ENCODE measurements around the gene SCAMP2. TPM values are rescaled to one million over a fixed set of nuclear protein-coding genes. Genes with fewer than 3 reads are reported as not detected.

Gene SCAMP2
- total and polyA plus RNA-seq, 8 donors, result 21.4 to 49.0 (median 33.8) TPM

DNA sequence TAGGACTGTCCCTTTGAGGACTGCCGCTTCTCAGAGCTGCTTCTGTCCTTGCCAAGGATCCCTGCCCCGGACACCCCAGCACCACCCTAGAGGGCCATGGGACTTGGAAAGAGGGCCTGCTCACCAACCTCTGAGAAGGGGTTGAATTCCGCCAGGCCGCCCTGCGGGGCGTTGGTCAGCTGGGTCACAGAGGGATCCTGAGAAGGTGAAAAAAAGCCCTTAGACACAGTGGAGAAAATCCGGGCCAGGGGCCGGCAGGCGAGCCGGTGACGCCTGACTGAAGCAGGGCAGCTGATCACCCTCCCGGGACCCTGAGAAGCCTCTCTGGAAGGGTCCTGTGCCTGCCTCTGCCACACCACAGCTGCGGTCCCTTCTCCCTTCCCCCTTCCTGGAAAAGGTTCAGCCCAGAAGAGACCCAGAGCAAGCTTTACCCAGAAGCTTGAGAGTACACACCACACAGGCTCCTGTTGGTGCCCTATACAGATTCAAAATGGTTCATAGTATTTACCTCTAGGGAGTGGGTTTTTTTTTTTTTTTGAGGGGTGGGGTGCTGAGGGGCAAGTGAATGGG, 18.6 kb downstream of the SCAMP2 start:
- intact Hi-C loops (cut with DNase I), result no loop called here
- DNase-seq, result no peak
- no peaks in the 10 kb centered on the region for H3K27me3 ChIP-seq
- no peak for FAIRE-seq
- ATAC-seq, result no peak
- peaks cover 6 to 17% (median 15%) of the 10 kb centered on the region in 3 donors for H3K4me1 ChIP-seq
- TF ChIP-seq, protein P1, sequence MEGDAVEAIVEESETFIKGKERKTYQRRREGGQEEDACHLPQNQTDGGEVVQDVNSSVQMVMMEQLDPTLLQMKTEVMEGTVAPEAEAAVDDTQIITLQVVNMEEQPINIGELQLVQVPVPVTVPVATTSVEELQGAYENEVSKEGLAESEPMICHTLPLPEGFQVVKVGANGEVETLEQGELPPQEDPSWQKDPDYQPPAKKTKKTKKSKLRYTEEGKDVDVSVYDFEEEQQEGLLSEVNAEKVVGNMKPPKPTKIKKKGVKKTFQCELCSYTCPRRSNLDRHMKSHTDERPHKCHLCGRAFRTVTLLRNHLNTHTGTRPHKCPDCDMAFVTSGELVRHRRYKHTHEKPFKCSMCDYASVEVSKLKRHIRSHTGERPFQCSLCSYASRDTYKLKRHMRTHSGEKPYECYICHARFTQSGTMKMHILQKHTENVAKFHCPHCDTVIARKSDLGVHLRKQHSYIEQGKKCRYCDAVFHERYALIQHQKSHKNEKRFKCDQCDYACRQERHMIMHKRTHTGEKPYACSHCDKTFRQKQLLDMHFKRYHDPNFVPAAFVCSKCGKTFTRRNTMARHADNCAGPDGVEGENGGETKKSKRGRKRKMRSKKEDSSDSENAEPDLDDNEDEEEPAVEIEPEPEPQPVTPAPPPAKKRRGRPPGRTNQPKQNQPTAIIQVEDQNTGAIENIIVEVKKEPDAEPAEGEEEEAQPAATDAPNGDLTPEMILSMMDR (IDR thresholded peaks at IDR 0.05), result no peak
- H3K27ac ChIP-seq, result no peak overlapping the region
- no peaks in the 10 kb centered on the region for H3K9me3 ChIP-seq
- H3K36me3 ChIP-seq, result peaks cover 0 to 44% (median 35%) of the 10 kb centered on the region in 3 donors
- WGBS, 2 donors, result 95 to 96% methylated on average over 13 of the region's 13 CpGs
- no peak overlapping the region for H3K4me3 ChIP-seq

DNA sequence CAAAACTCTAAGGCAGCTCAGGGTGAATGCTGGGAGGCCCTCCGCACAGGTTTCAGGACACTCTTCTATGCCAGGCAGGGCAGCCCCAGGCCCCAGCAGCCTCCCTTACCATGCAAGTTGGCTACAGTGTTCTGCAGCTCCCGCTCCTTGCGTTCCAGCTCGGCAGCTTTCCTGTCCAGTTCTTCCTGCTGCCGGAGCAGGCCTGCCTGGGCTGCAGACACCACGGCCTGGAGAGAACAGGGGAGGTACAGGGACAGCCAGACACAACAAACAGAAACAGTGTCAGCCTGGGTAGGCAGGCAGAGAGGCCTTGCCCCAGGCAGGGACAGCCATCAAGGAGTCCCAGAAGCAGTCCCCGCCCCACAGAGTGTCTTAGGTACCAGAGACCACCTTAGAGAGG, 21.2 kb downstream of the SCAMP2 start:
- TF ChIP-seq, protein P1 (IDR thresholded peaks at IDR 0.05), result no peak
- H3K4me3 ChIP-seq, result no peak overlapping the region
- H3K4me1 ChIP-seq, result peaks cover 1 to 4% (median 3%) of the 10 kb centered on the region in 3 donors
- peaks cover 0 to 58% (median 42%) of the 10 kb centered on the region in 3 donors for H3K36me3 ChIP-seq
- ATAC-seq, result no peak
- DNase-seq, result peak in 1 of 6 donors; percentile 4
- no peaks in the 10 kb centered on the region for H3K27me3 ChIP-seq
- intact Hi-C loops (cut with DNase I), result no loop called here
- no peak for FAIRE-seq
- H3K9me3 ChIP-seq, result no peaks in the 10 kb centered on the region
- H3K27ac ChIP-seq, result no peak overlapping the region
- WGBS, 2 donors, result 95% methylated on average over 7 of the region's 7 CpGs

DNA sequence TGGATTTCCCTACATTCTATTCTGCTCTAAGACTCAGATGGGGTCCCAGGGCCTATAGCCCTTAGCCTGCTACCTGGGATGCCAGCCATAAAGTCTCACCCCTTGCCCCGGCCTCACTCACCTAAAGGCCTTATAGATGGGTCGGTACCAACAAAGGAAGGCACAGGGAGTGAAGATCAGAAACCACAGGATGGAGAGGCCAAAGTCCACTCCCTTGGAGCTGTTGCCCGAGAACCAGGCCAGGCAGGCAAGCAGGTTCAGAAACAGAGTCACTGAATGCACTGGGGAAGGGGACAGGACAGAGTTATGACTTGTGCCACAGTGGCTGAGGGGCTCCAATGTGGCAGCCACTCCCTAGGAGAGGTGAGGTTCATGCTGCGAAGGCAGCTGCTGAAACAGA, 22.8 kb downstream of the SCAMP2 start:
- ATAC-seq, result no peak
- intact Hi-C loops (cut with DNase I), result no loop called here

DNA sequence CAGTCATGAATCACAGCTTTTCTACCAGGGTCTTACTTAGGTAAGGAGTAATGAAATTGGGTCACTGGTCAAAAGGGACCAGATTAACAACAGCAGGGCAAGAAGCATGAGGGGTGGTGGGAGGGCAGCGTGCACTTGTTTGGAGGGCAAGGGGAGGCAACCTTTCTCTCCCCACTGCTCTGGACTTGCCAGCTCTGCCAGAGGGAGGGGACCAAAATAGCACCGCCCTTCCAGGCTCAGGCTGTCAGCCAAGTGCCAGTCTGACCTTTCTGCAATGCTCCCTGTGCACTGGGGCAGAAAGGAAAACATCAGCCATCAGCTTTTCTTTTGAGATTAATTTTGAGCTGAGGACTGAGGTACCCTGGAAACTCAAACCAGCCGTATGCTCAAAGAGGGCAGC, 25.7 kb downstream of the SCAMP2 start:
- Histone ChIP-seq H3K36me3 (peaks cover 0 to 43% (median 32%) of the 10 kb centered on the region in 3 donors), H3K27ac (no peak overlapping the region), H3K27me3 (no peaks in the 10 kb centered on the region), H3K4me3 (no peak overlapping the region), H3K4me1 (no peaks in the 10 kb centered on the region), H3K9me3 (no peaks in the 10 kb centered on the region)
- no peak for FAIRE-seq
- TF ChIP-seq, protein P1 (IDR thresholded peaks at IDR 0.05), result no peak
- intact Hi-C loops (cut with DNase I), result no loop called here
- DNase-seq, result no peak
- 80 to 83% methylated on average over 3 of the region's 3 CpGs for WGBS, 2 donors
- ATAC-seq, result no peak

More for the DNA sequence above, 22.8 kb downstream of the SCAMP2 start:
- H3K4me3 ChIP-seq, result no peak overlapping the region
- no peaks in the 10 kb centered on the region for H3K27me3 ChIP-seq
- TF ChIP-seq, protein P1 (IDR thresholded peaks at IDR 0.05), result no peak
- no peaks in the 10 kb centered on the region for H3K4me1 ChIP-seq
- no peaks in the 10 kb centered on the region for H3K9me3 ChIP-seq
- no peak for FAIRE-seq
- WGBS, 2 donors, result 81 to 87% methylated on average over 4 of the region's 4 CpGs
- H3K36me3 ChIP-seq, result peaks cover 0 to 58% (median 42%) of the 10 kb centered on the region in 3 donors
- no peak for DNase-seq
- no peak overlapping the region for H3K27ac ChIP-seq

DNA sequence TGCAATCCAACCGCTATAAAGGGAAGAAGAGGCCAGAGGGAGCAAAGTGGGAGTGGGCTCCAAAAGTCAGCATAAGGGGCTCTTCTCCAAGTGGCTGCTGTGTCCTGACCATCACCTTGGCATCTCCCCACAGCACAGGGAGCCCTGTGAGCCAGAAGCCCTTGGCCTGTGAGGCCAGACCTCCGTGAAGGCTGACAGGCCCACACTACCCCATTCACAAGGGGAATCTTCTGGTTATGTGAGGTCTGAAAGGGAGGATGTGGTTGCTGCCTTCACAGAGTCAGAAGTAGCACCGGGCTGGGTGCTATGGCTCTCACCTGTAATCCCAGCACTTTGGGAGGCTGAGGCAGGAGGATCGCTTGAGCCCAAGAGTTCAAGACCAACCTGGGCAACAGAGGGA, 27.6 kb downstream of the SCAMP2 start:
- H3K4me1 ChIP-seq, result peaks cover 4 to 6% (median 5%) of the 10 kb centered on the region in 3 donors
- no peak for FAIRE-seq

More for the DNA sequence above, 27.6 kb downstream of the SCAMP2 start:
- Histone ChIP-seq H3K9me3 (no peaks in the 10 kb centered on the region), H3K4me3 (no peak overlapping the region), H3K27ac (no peak overlapping the region), H3K27me3 (no peaks in the 10 kb centered on the region), H3K36me3 (peaks cover 0 to 24% (median 16%) of the 10 kb centered on the region in 3 donors)
- intact Hi-C loops (cut with DNase I), result no loop called here
- ATAC-seq (no peak), DNase-seq (no peak)
- TF ChIP-seq, protein P1 (IDR thresholded peaks at IDR 0.05), result no peak
- 88 to 92% methylated on average over 4 of the region's 4 CpGs for WGBS, 2 donors

Data from pancreas (tissue), 10 donors.